Measurements from ENCODE around the gene ALG12. TPM values are rescaled to one million over a fixed set of nuclear protein-coding genes. Genes with fewer than 3 reads are reported as not detected.

Gene ALG12
- total RNA-seq, 1 experiment from 2014 or later = 29.2 TPM

- no peak for TF ChIP-seq PRDM15 (CRISPR knock-in tag; IDR thresholded peaks at IDR 0.05)
- no peak for TF ChIP-seq ZNF512 (CRISPR knock-in tag; IDR thresholded peaks at IDR 0.05; ENCODE audit: borderline replicate concordance)
- TF ChIP-seq TP53 (CRISPR knock-in tag; IDR thresholded peaks at IDR 0.05) = no peak
- no peak for TF ChIP-seq GTF2I (CRISPR knock-in tag; conservative IDR thresholded peaks at IDR 0.05)
- TF ChIP-seq ATF6 (CRISPR knock-in tag; IDR thresholded peaks at IDR 0.05) = no peak
- TF ChIP-seq TEAD4 (CRISPR knock-in tag; IDR thresholded peaks at IDR 0.05) = no peak
- no peak for TF ChIP-seq ZNF121 (CRISPR knock-in tag; IDR thresholded peaks at IDR 0.05)
- TF ChIP-seq E2F1 (CRISPR knock-in tag; IDR thresholded peaks at IDR 0.05) = no peak
Measured at GRCh38 chr22:49880281-49880680, 38.0 kb downstream of the ALG12 start (continued).

- Mint-ChIP-seq H3K27me3 (ENCODE audit: low read depth) (no peaks in the 10 kb centered on the region), H3K4me3 (no peak overlapping the region), H3K9me3 (peaks cover 8% of the 10 kb centered on the region), H3K4me1 (peaks cover 9% of the 10 kb centered on the region), H3K27ac (peak overlapping the region; percentile 78), H3K36me3 (peaks cover 54% of the 10 kb centered on the region)
- ChIA-PET POLR2A (no interaction called here), CTCF (interaction anchor here (0.6 to 1.1 kb wide), 2 partner anchors 269 to 782 kb away, joined by 3 to 5 read pairs; no protein-coding TSS in a partner anchor)
- DNase-seq (ENCODE audit: low spot score) (no peak), ATAC-seq (no peak)
- TF ChIP-seq ZBTB43 (CRISPR knock-in tag; IDR thresholded peaks at IDR 0.05) (no peak), NR2C2 (CRISPR knock-in tag; IDR thresholded peaks at IDR 0.05) (no peak), AR (CRISPR knock-in tag; IDR thresholded peaks at IDR 0.05) (no peak), ZNF532 (CRISPR knock-in tag; IDR thresholded peaks at IDR 0.05; ENCODE audit: borderline replicate concordance) (no peak), FOXK1 (CRISPR knock-in tag; IDR thresholded peaks at IDR 0.05) (no peak), ERG (CRISPR knock-in tag; IDR thresholded peaks at IDR 0.05) (no peak), NR1H2 (CRISPR knock-in tag; IDR thresholded peaks at IDR 0.05) (no peak), FOXP1 (CRISPR knock-in tag; IDR thresholded peaks at IDR 0.05; ENCODE audit: borderline replicate concordance) (no peak), E2F1 (CRISPR knock-in tag; IDR thresholded peaks at IDR 0.05) (no peak)
Measured at GRCh38 chr22:49879871-49880270, 38.4 kb downstream of the ALG12 start.

Measured in WTC11 (cell line).